Measurements from ENCODE around the gene ARNT2.

DNA sequence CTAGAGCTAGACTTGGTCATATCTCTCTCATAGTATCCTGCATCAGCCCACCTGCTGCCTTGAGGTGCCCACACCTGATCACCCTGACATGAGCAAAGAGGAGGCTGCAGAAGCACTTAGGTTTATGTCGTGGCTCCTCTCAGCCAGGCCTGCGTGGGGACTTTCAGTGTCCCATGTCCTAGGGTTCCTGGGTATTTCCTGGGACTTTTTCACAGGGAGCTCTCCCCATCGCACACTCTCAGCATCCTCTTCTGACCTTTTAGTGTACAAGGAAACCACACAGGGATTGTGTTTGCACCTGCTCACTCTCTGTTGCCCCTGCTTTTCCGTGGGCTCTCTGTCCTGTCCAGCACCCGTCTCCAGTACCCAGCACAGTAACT lies 61.4 kb downstream of the ARNT2 start:
- TF ChIP-seq, protein P1, sequence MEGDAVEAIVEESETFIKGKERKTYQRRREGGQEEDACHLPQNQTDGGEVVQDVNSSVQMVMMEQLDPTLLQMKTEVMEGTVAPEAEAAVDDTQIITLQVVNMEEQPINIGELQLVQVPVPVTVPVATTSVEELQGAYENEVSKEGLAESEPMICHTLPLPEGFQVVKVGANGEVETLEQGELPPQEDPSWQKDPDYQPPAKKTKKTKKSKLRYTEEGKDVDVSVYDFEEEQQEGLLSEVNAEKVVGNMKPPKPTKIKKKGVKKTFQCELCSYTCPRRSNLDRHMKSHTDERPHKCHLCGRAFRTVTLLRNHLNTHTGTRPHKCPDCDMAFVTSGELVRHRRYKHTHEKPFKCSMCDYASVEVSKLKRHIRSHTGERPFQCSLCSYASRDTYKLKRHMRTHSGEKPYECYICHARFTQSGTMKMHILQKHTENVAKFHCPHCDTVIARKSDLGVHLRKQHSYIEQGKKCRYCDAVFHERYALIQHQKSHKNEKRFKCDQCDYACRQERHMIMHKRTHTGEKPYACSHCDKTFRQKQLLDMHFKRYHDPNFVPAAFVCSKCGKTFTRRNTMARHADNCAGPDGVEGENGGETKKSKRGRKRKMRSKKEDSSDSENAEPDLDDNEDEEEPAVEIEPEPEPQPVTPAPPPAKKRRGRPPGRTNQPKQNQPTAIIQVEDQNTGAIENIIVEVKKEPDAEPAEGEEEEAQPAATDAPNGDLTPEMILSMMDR (IDR thresholded peaks at IDR 0.05) = no peak
- TF ChIP-seq POLR2AphosphoS5 (IDR thresholded peaks at IDR 0.05; ENCODE audit: low read depth, low read length) = no peak
- TF ChIP-seq, protein P2, sequence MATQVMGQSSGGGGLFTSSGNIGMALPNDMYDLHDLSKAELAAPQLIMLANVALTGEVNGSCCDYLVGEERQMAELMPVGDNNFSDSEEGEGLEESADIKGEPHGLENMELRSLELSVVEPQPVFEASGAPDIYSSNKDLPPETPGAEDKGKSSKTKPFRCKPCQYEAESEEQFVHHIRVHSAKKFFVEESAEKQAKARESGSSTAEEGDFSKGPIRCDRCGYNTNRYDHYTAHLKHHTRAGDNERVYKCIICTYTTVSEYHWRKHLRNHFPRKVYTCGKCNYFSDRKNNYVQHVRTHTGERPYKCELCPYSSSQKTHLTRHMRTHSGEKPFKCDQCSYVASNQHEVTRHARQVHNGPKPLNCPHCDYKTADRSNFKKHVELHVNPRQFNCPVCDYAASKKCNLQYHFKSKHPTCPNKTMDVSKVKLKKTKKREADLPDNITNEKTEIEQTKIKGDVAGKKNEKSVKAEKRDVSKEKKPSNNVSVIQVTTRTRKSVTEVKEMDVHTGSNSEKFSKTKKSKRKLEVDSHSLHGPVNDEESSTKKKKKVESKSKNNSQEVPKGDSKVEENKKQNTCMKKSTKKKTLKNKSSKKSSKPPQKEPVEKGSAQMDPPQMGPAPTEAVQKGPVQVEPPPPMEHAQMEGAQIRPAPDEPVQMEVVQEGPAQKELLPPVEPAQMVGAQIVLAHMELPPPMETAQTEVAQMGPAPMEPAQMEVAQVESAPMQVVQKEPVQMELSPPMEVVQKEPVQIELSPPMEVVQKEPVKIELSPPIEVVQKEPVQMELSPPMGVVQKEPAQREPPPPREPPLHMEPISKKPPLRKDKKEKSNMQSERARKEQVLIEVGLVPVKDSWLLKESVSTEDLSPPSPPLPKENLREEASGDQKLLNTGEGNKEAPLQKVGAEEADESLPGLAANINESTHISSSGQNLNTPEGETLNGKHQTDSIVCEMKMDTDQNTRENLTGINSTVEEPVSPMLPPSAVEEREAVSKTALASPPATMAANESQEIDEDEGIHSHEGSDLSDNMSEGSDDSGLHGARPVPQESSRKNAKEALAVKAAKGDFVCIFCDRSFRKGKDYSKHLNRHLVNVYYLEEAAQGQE (IDR thresholded peaks at IDR 0.05; ENCODE audit: insufficient read depth in 1 of 2, low read depth in 2 of 2, low read length in 1 of 2) = no peak
